RWPE2 (cell line): ENCODE results near the gene LHX2.
A peak's percentile ranks its signal among the peaks of the same experiment; 100 is the strongest.

Source experiments
- ATAC-seq: fragments of 200-7000 bp; cut with Tn5 transposase; 3 replicates; pipeline ENCODE4 v1.9.1; 2021; ENCODE audit warnings: low read depth
- DNase-seq: peaks from one replicate; pipeline ENCODE4 v3.0.0-alpha.2; 2020; ENCODE audit warnings: low spot score
- H3K27ac ChIP-seq: fragments of 450-650 bp; 2 replicates; pipeline ENCODE4 v1.5.1; 2017; ENCODE audit warnings: mild to moderate bottlenecking; ENCODE audit not compliant: poor library complexity, severe bottlenecking
- H3K27me3 ChIP-seq: fragments of 250-450 bp; sonication (Bioruptor Pico); 2 replicates; pipeline ENCODE4 v1.5.1; 2021; ENCODE audit warnings: mild to moderate bottlenecking, moderate library complexity; ENCODE audit not compliant: insufficient read depth, poor library complexity, severe bottlenecking
- H3K36me3 ChIP-seq: fragments of 250-450 bp; sonication (Bioruptor Pico); 2 replicates; pipeline ENCODE4 v1.5.1; 2020; ENCODE audit warnings: low read depth, mild to moderate bottlenecking, moderate library complexity
- H3K4me1 ChIP-seq: fragments of 250-450 bp; sonication (Bioruptor Pico); 2 replicates; pipeline ENCODE4 v1.5.1; 2021; ENCODE audit warnings: mild to moderate bottlenecking, moderate library complexity; ENCODE audit not compliant: insufficient read depth, poor library complexity, severe bottlenecking
- H3K4me3 ChIP-seq: fragments of 250-450 bp; sonication (Bioruptor Pico); 2 replicates; pipeline ENCODE4 v1.5.1; 2021; ENCODE audit warnings: mild to moderate bottlenecking, moderate library complexity; ENCODE audit not compliant: severe bottlenecking
- H3K9me3 ChIP-seq: fragments of 250-450 bp; sonication (Bioruptor Pico); 2 replicates; pipeline ENCODE4 v1.5.1; 2021; ENCODE audit warnings: mild to moderate bottlenecking, moderate library complexity; ENCODE audit not compliant: severe bottlenecking
- CTCF ChIP-seq: fragments of 450-650 bp; IDR thresholded peaks from one replicate; pipeline ENCODE4 v1.5.1; 2017; ENCODE audit warnings: mild to moderate bottlenecking, moderate library complexity; ENCODE audit not compliant: poor library complexity, severe bottlenecking

LHX2 gene

GRCh38 chr9:123998970-123999621, 12.5 kb upstream of the LHX2 start:
- DNase-seq (no peak), ATAC-seq (no peak)
- Histone ChIP-seq H3K9me3 (no peaks in the 10 kb centered on the region), H3K4me1 (no peaks in the 10 kb centered on the region), H3K27me3 (peaks cover 90% of the 10 kb centered on the region), H3K27ac (no peak overlapping the region), H3K36me3 (no peaks in the 10 kb centered on the region), H3K4me3 (no peak overlapping the region)
- TF ChIP-seq CTCF, result no peak

GRCh38 chr9:123999661-124000060, 11.9 kb upstream of the LHX2 start:
- ATAC-seq (no peak), DNase-seq (no peak)
- Histone ChIP-seq H3K27ac (no peak overlapping the region), H3K36me3 (no peaks in the 10 kb centered on the region), H3K4me3 (peak overlapping the region; percentile 17), H3K4me1 (no peaks in the 10 kb centered on the region), H3K27me3 (peaks cover 90% of the 10 kb centered on the region), H3K9me3 (no peaks in the 10 kb centered on the region)
- TF ChIP-seq CTCF, result no peak

- Histone ChIP-seq H3K9me3 (no peaks in the 10 kb centered on the region), H3K4me1 (no peaks in the 10 kb centered on the region), H3K36me3 (no peaks in the 10 kb centered on the region), H3K27ac (no peak overlapping the region), H3K27me3 (peaks cover 92% of the 10 kb centered on the region), H3K4me3 (no peak overlapping the region)
- ATAC-seq (peak; percentile 30; the same call in 1 of the 3 replicates), DNase-seq (no peak)
- no peak for TF ChIP-seq CTCF
These were observed 11.3 kb upstream of the LHX2 start for GRCh38 chr9:124000161-124000783.

- no peak for TF ChIP-seq CTCF
- peaks cover 93% of the 10 kb centered on the region for H3K27me3 ChIP-seq
- no peak overlapping the region for H3K27ac ChIP-seq
- no peaks in the 10 kb centered on the region for H3K4me1 ChIP-seq
- no peak overlapping the region for H3K4me3 ChIP-seq
- no peaks in the 10 kb centered on the region for H3K9me3 ChIP-seq
- H3K36me3 ChIP-seq, result no peaks in the 10 kb centered on the region
- no peak for DNase-seq
- no peak for ATAC-seq
These were observed 10.6 kb upstream of the LHX2 start for GRCh38 chr9:124000784-124001457.

- Histone ChIP-seq H3K4me3 (no peak overlapping the region), H3K27ac (no peak overlapping the region), H3K4me1 (no peaks in the 10 kb centered on the region), H3K36me3 (no peaks in the 10 kb centered on the region), H3K9me3 (no peaks in the 10 kb centered on the region), H3K27me3 (peaks cover 93% of the 10 kb centered on the region)
- DNase-seq, result no peak
- no peak for ATAC-seq
- TF ChIP-seq CTCF, result no peak
These were observed 10.1 kb upstream of the LHX2 start for GRCh38 chr9:124001458-124001799.
